ENCODE data around the gene TRIM29.

Gene TRIM29

DNA sequence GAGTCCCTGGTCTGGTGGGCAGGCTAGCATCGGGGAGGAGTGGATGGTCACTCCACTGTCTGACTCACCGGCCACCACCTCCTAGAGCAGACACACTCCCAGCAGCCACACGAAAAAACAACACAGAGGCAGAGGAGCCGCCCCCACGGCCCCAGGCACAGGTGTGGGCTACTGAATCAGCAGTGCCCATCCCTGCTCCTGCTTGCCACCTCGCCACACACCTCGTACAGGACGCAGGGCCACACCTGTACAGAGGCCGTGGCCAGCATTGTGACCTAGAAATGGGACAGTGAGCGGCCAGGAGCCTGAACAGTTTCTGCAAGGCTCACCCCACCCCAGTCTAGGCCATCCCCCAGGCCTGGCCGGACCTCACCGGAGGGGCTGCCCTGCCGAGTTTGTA lies 14.0 kb downstream of the TRIM29 start:
- no peak for TF ChIP-seq ZBTB7A (IDR thresholded peaks at IDR 0.05; ENCODE audit: low read depth)
- TF ChIP-seq NFIC (IDR thresholded peaks at IDR 0.05) = no peak
- no peak for TF ChIP-seq YY1 (IDR thresholded peaks at IDR 0.05; ENCODE audit: low read depth)
- no peak for TF ChIP-seq TEAD4 (IDR thresholded peaks at IDR 0.05)
- no peak for TF ChIP-seq EP300 (IDR thresholded peaks at IDR 0.05; ENCODE audit: borderline replicate concordance)
- TF ChIP-seq EGR1 (IDR thresholded peaks at IDR 0.05) = no peak

DNA sequence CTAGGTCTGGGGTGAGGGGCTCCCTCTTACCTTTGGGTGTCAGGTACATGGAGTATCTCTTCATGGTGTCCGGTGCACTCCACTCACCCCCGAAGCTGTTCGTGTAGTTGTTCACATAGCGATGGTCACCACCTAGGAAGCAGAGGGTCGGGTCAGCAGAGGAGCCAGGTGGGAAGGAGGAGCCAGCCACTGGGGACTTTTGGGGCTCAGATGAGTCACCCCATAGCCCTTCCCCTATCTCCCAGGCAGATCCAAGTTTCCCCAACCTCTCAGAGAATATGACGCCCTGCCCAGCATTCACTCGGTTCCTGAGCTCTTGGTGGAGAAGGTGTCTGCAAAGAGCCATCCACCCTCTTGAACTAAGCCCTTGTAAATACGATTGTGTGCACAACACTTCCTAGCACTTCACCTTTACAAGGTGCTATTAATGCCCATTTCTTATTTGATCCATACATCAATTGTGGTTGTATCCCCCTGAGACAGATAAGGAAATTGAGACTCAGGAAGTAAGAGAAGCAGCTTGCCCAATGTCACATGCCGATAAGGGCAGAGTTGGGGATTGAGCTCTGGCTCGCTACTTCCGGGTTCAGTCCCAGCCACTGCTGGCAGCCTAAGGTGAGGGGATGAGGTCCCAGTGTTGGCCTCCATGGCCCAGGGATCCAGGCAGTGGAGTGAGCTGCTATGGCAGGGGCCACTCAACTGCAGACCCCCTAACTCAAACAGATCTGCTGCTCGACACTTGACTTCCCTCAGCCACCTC lies 14.8 kb downstream of the TRIM29 start:
- TF ChIP-seq, protein P1, sequence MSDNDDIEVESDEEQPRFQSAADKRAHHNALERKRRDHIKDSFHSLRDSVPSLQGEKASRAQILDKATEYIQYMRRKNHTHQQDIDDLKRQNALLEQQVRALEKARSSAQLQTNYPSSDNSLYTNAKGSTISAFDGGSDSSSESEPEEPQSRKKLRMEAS (IDR thresholded peaks at IDR 0.05) = no peak
- TF ChIP-seq RAD21 (IDR thresholded peaks at IDR 0.05; ENCODE audit: low read depth) (no peak), TEAD4 (IDR thresholded peaks at IDR 0.05) (no peak), TAF1 (IDR thresholded peaks at IDR 0.05; ENCODE audit: low read depth) (no peak), EP300 (IDR thresholded peaks at IDR 0.05; ENCODE audit: borderline replicate concordance) (no peak)
- TF ChIP-seq, protein P2, sequence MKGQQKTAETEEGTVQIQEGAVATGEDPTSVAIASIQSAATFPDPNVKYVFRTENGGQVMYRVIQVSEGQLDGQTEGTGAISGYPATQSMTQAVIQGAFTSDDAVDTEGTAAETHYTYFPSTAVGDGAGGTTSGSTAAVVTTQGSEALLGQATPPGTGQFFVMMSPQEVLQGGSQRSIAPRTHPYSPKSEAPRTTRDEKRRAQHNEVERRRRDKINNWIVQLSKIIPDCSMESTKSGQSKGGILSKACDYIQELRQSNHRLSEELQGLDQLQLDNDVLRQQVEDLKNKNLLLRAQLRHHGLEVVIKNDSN (IDR thresholded peaks at IDR 0.05) = no peak
- TF ChIP-seq, protein P3, sequence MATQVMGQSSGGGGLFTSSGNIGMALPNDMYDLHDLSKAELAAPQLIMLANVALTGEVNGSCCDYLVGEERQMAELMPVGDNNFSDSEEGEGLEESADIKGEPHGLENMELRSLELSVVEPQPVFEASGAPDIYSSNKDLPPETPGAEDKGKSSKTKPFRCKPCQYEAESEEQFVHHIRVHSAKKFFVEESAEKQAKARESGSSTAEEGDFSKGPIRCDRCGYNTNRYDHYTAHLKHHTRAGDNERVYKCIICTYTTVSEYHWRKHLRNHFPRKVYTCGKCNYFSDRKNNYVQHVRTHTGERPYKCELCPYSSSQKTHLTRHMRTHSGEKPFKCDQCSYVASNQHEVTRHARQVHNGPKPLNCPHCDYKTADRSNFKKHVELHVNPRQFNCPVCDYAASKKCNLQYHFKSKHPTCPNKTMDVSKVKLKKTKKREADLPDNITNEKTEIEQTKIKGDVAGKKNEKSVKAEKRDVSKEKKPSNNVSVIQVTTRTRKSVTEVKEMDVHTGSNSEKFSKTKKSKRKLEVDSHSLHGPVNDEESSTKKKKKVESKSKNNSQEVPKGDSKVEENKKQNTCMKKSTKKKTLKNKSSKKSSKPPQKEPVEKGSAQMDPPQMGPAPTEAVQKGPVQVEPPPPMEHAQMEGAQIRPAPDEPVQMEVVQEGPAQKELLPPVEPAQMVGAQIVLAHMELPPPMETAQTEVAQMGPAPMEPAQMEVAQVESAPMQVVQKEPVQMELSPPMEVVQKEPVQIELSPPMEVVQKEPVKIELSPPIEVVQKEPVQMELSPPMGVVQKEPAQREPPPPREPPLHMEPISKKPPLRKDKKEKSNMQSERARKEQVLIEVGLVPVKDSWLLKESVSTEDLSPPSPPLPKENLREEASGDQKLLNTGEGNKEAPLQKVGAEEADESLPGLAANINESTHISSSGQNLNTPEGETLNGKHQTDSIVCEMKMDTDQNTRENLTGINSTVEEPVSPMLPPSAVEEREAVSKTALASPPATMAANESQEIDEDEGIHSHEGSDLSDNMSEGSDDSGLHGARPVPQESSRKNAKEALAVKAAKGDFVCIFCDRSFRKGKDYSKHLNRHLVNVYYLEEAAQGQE (IDR thresholded peaks at IDR 0.05; ENCODE audit: low read depth) = no peak

DNA sequence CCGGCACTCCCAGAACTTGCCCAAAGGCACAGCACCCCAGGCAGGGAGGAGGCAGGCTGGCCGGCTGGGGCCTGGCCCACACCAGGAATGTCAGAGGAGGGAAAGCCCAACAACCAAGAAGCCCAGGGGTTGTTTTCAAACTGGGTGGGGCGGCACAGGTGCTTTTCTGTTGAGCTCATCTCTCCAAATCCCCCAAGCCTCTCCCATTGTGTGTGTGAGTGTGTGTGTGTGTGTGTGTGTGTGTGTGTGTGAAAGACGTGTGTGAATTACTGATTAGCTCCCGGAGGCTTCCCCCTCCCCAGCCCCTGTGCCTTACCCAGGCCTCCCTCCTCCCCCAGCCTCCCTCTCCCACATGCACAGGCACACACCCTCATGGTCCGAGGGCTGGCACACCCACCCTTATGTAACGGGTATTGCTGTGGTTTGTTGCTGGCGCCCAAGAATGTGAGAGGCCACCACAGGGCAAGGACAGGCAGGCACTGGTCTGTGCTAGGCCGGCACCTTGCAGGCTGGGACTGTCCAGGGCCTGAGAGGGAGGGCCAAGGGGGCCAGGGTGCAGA lies 15.9 kb downstream of the TRIM29 start:
- TF ChIP-seq TEAD4 (IDR thresholded peaks at IDR 0.05) = no peak
- TF ChIP-seq EP300 (IDR thresholded peaks at IDR 0.05; ENCODE audit: borderline replicate concordance) = no peak
- TF ChIP-seq CREB1 (IDR thresholded peaks at IDR 0.05; ENCODE audit: low read depth) = no peak
- TF ChIP-seq TCF12 (IDR thresholded peaks at IDR 0.05; ENCODE audit: low read depth) = no peak
- no peak for TF ChIP-seq EGR1 (IDR thresholded peaks at IDR 0.05)
- TF ChIP-seq, protein P2 (IDR thresholded peaks at IDR 0.05) = no peak

DNA sequence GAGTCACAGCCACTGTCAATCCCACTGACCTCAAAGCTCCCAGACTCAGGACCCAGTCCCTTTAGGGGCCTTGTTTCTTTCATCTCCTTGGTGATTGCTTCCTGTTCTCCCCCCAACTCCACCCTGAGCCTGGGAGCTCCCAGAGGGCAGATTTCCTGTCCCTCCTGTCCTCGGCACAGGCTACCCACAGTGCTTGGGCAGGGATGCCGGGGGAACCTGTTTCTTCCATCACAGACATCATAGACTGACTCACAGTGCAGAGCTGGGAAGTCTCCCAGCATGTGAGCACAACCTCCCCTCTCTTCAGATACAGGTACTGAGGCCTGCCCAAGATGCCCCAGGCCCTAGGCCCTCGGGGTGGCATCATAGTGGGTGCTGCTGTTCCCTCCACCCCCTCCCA lies 16.6 kb downstream of the TRIM29 start:
- TF ChIP-seq ZBTB7A (IDR thresholded peaks at IDR 0.05; ENCODE audit: low read depth) (no peak), CREB1 (IDR thresholded peaks at IDR 0.05; ENCODE audit: low read depth) (no peak), RAD21 (IDR thresholded peaks at IDR 0.05; ENCODE audit: low read depth) (no peak), FOXM1 (IDR thresholded peaks at IDR 0.05; ENCODE audit: borderline replicate concordance, low read depth) (no peak)
- TF ChIP-seq, protein P3 (IDR thresholded peaks at IDR 0.05; ENCODE audit: low read depth) = no peak

DNA sequence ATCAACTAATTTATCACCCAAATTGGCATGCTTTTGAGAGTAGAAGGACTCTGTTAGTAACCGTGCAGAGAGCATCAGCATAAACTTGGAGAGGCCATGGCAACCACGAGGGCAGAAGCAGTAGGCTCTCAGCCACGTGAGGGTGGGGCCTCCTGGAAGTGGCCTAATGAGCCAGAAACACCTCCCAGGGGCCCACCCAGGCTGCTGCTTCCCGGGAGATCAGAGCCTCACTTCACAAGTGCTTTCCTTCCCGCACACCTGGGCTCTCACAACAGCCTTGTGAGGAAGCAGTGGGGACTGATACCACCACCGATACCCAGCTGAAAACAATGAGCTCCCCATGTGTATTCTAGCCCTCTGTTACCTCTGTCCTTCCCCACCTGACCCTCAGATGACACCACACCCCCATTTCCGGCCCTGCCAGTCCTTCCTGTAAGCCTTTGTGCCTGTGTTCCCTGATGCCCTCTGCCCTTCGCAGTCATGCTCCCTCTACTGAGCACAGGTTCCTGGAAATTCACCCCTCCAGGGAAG lies 17.0 kb downstream of the TRIM29 start:
- TF ChIP-seq TCF12 (IDR thresholded peaks at IDR 0.05; ENCODE audit: low read depth) (no peak), CEBPB (IDR thresholded peaks at IDR 0.05) (no peak), ZBTB7A (IDR thresholded peaks at IDR 0.05; ENCODE audit: low read depth) (no peak), YY1 (IDR thresholded peaks at IDR 0.05; ENCODE audit: low read depth) (no peak), TAF1 (IDR thresholded peaks at IDR 0.05; ENCODE audit: low read depth) (no peak), NFIC (IDR thresholded peaks at IDR 0.05) (no peak), FOXM1 (IDR thresholded peaks at IDR 0.05; ENCODE audit: borderline replicate concordance, low read depth) (no peak), TEAD4 (IDR thresholded peaks at IDR 0.05) (no peak), EP300 (IDR thresholded peaks at IDR 0.05; ENCODE audit: borderline replicate concordance) (no peak), RAD21 (IDR thresholded peaks at IDR 0.05; ENCODE audit: low read depth) (no peak), CREB1 (IDR thresholded peaks at IDR 0.05; ENCODE audit: low read depth) (no peak), EGR1 (IDR thresholded peaks at IDR 0.05) (no peak)
- TF ChIP-seq, protein P2 (IDR thresholded peaks at IDR 0.05) = no peak
- TF ChIP-seq, protein P3 (IDR thresholded peaks at IDR 0.05; ENCODE audit: low read depth) = no peak
- TF ChIP-seq, protein P1 (IDR thresholded peaks at IDR 0.05) = no peak

Data from Ishikawa (cell line).